GM12878 (cell line): Measurements from ENCODE around the gene PTGES3L. TPM values are rescaled to one million over a fixed set of nuclear protein-coding genes. Genes with fewer than 3 reads are reported as not detected.
A peak's percentile ranks its signal among the peaks of the same experiment; 100 is the strongest.

Experiments used
- BHLHE40 ChIP-seq, 2 experiments: fragments of 450-650 bp in 1 of 2; IDR thresholded peaks; 2 replicates each; pipeline ENCODE4 v1.6.1; 2011 to 2017; ENCODE audit warnings: low read depth in 2 of 2, borderline replicate concordance in 1 of 2, improper control_type of control experiment in 1 of 2, low read length in 1 of 2, mild to moderate bottlenecking in 1 of 2
- CBFB ChIP-seq: IDR thresholded peaks from 2 replicates; pipeline ENCODE4 v1.6.1; 2016; ENCODE audit warnings: antibody characterized with exemption, low read depth
- CTCF ChIP-seq, 3 experiments: IDR thresholded peaks in 2 of 3; conservative IDR thresholded peaks in 1 of 3; 2 replicates each; pipeline ENCODE4 v1.5.1; 2011; ENCODE audit warnings: low read depth in 3 of 3, low read length in 3 of 3, mild to moderate bottlenecking in 3 of 3, control low read depth in 2 of 3, moderate library complexity in 2 of 3, inconsistent platforms in 1 of 3, mixed read lengths in 1 of 3; ENCODE audit not compliant: control insufficient read depth in 2 of 3, insufficient read depth in 1 of 3; ENCODE audit errors: extremely low read depth in 1 of 3
- EED ChIP-seq: sonication (generic); IDR thresholded peaks from 2 replicates; pipeline ENCODE4 v1.6.1; 2016; ENCODE audit warnings: antibody characterized with exemption, low read depth
- EGR1 ChIP-seq, 2 experiments: IDR thresholded peaks; 1 replicate in 1 of 2; 2 replicates in 1 of 2; pipeline ENCODE4 v1.6.1; 2011 to 2012; ENCODE audit warnings: low read depth in 2 of 2, low read length in 2 of 2, borderline replicate concordance in 1 of 2, mild to moderate bottlenecking in 1 of 2, moderate library complexity in 1 of 2
- HDAC6 ChIP-seq: fragments of 200-600 bp; sonication (generic); IDR thresholded peaks from one replicate; pipeline ENCODE4 v1.8.0; 2017; ENCODE audit warnings: antibody characterized with exemption; ENCODE audit not compliant: unreplicated experiment
- IKZF1 ChIP-seq: fragments of 450-650 bp; conservative IDR thresholded peaks from 2 replicates; pipeline ENCODE4 v1.6.1; 2017; ENCODE audit warnings: antibody characterized with exemption, mild to moderate bottlenecking
- IKZF2 ChIP-seq, 2 experiments: fragments of 450-650 bp; IDR thresholded peaks; 2 replicates each; pipeline ENCODE4 v1.6.1; 2017; ENCODE audit warnings: mild to moderate bottlenecking in 2 of 2, moderate library complexity in 2 of 2
- IRF4 ChIP-seq: IDR thresholded peaks from 2 replicates; pipeline ENCODE4 v1.6.1; 2011; ENCODE audit warnings: low read depth, low read length
- LARP7 ChIP-seq: fragments of 450-650 bp; IDR thresholded peaks from 2 replicates; pipeline ENCODE4 v1.6.1; 2017; ENCODE audit warnings: mild to moderate bottlenecking
- MLLT1 ChIP-seq: fragments of 450-650 bp; IDR thresholded peaks from 2 replicates; pipeline ENCODE4 v1.6.1; 2016; ENCODE audit warnings: mild to moderate bottlenecking
- MXI1 ChIP-seq: fragments of 150-350 bp; IDR thresholded peaks from 2 replicates; pipeline ENCODE4 v1.6.1; 2011; ENCODE audit warnings: low read depth, mild to moderate bottlenecking, inconsistent platforms, low read length, improper control_type of control experiment
- MYB ChIP-seq: fragments of 150-350 bp; IDR thresholded peaks from 2 replicates; pipeline ENCODE4 v1.6.1; 2014; ENCODE audit warnings: mild to moderate bottlenecking, low read depth, low read length, borderline replicate concordance
- MYC ChIP-seq: IDR thresholded peaks from 2 replicates; pipeline ENCODE4 v1.6.1; 2011; ENCODE audit warnings: mild to moderate bottlenecking, low read length, moderate library complexity, inconsistent platforms; ENCODE audit not compliant: insufficient read depth, insufficient replicate concordance, insufficient read length, severe bottlenecking
- NBN ChIP-seq: fragments of 450-650 bp; IDR thresholded peaks from 2 replicates; pipeline ENCODE4 v1.6.1; 2016
- POLR2A ChIP-seq: IDR thresholded peaks from 2 replicates; pipeline ENCODE4 v1.6.1; 2011; ENCODE audit warnings: low read depth, mild to moderate bottlenecking, low read length
- POLR2AphosphoS2 ChIP-seq: IDR thresholded peaks from 2 replicates; pipeline ENCODE4 v1.6.1; 2011; ENCODE audit warnings: low read depth, mild to moderate bottlenecking, low read length, improper control_type of control experiment, moderate library complexity
- POU2F2 ChIP-seq: IDR thresholded peaks from 3 replicates; pipeline ENCODE4 v1.6.1; 2011; ENCODE audit warnings: low read depth, mild to moderate bottlenecking, low read length, borderline replicate concordance
- RAD21 ChIP-seq: IDR thresholded peaks from 2 replicates; pipeline ENCODE4 v1.6.1; 2011; ENCODE audit warnings: mild to moderate bottlenecking, low read depth, low read length, moderate library complexity; ENCODE audit not compliant: insufficient read depth
- RUNX3 ChIP-seq: IDR thresholded peaks from 2 replicates; pipeline ENCODE4 v1.6.1; 2012; ENCODE audit warnings: low read length, inconsistent platforms
- SREBF1 ChIP-seq: IDR thresholded peaks from 2 replicates; pipeline ENCODE4 v1.6.1; 2012; ENCODE audit warnings: mild to moderate bottlenecking, low read length
- STAT3 ChIP-seq: IDR thresholded peaks from 2 replicates; pipeline ENCODE4 v1.6.1; 2011; ENCODE audit warnings: low read depth, low read length, improper control_type of control experiment
- YY1 ChIP-seq: IDR thresholded peaks from 2 replicates; pipeline ENCODE4 v1.6.1; 2011; ENCODE audit warnings: low read depth, mild to moderate bottlenecking, low read length
- ZNF384 ChIP-seq: IDR thresholded peaks from 2 replicates; pipeline ENCODE4 v1.6.1; 2012; ENCODE audit warnings: low read depth, mild to moderate bottlenecking, low read length, improper control_type of control experiment, borderline replicate concordance
- polyA plus RNA-seq, 11 experiments: library from polyadenylated mRNA; depleted of rRNA in 4 of 11; unstranded in 6 of 11; stranded (reverse) in 5 of 11; fragments of >200 nt; fragmentation: Nextera tagmentation in 4 of 11; fragmentation: Illumina TruSeq in 1 of 11; extraction: Ambion mirVana in 4 of 11; extraction: Trizol in 1 of 11; gene quantifications; 1 replicate in 1 of 11; 2 replicates in 10 of 11; pipeline versions ENCODE4 v1.2.1 to v1.2.3, GENCODE V29; 2011 to 2016; ENCODE audit warnings: inconsistent platforms in 2 of 11, missing spikeins in 2 of 11, low read depth in 1 of 11
- total RNA-seq, 4 experiments: library from RNA; depleted of rRNA in 3 of 4; stranded (reverse); fragments of >200 nt in 3 of 4; fragmentation: Illumina TruSeq in 1 of 4; extraction: Trizol in 1 of 4; gene quantifications; 2 replicates each; pipeline versions ENCODE4 v1.2.1 to v1.2.3, GENCODE V29; 2013 to 2021
- TF ChIP-seq, protein P1 (sequence below): fragments of 450-650 bp; IDR thresholded peaks from 2 replicates; pipeline ENCODE4 v1.6.1; 2017; ENCODE audit warnings: low read depth, mild to moderate bottlenecking, moderate library complexity

Gene PTGES3L
- total and polyA plus RNA-seq, 10 of the 15 experiments (the other 5 are each of a cell fraction or from before 2014, with no cell fraction given), result 0.11 to 2.3 (median 0.98) TPM

GRCh38 chr17:43006639-43007551, 27.0 kb upstream of the PTGES3L start, which contains the start of gene IFI35 (continued):
- TF ChIP-seq CTCF (IDR thresholded peaks at IDR 0.05 in 2 of 3, conservative IDR thresholded peaks at IDR 0.05 in 1 of 3; ENCODE audit: control insufficient read depth in 2 of 3, extremely low read depth in 1 of 3, insufficient read depth in 1 of 3, low read depth in 3 of 3, low read length in 3 of 3) (peak; percentile 23 to 79 (median 41); a peak in 5 of 6 replicates), POU2F2 (0 out of 3 replicates have a peak, but pooled peaks have one; percentile 38), HDAC6 (no peak), YY1 (peak; percentile 43; the same call in 1 of the 2 replicates), IKZF2 (IDR thresholded peaks at IDR 0.05) (peak in 1 of 2 experiments; percentile 27; a peak in 1 of 4 replicates), RAD21 (peak; percentile 63), ZNF384 (no peak), CBFB (peak; percentile 53; the same call in 1 of the 2 replicates), POLR2A (peak; percentile 80), IRF4 (peak; percentile 38; the same call in 1 of the 2 replicates), MYB (no peak), SREBF1 (no peak), MLLT1 (peak; percentile 79), POLR2AphosphoS2 (peak; percentile 59; the same call in 1 of the 2 replicates), NBN (peak; percentile 39), BHLHE40 (IDR thresholded peaks at IDR 0.05; ENCODE audit: borderline replicate concordance in 1 of 2, low read depth in 2 of 2, low read length in 1 of 2) (peak; percentile 75; a peak in 3 of 4 replicates), MYC (no peak), MXI1 (peak; percentile 89), LARP7 (0 out of 2 replicates have a peak, but pooled peaks have one; percentile 1), EGR1 (IDR thresholded peaks at IDR 0.05; ENCODE audit: borderline replicate concordance in 1 of 2, low read depth in 2 of 2, low read length in 2 of 2) (0 out of 3 replicates have a peak, but pooled peaks of 1 of the 2 experiments have one; percentile 32), EED (0 out of 2 replicates have a peak, but pooled peaks have one; percentile 26), RUNX3 (peak; percentile 62), STAT3 (0 out of 2 replicates have a peak, but pooled peaks have one; percentile 46), IKZF1 (peak; percentile 58)
- TF ChIP-seq, protein P1, sequence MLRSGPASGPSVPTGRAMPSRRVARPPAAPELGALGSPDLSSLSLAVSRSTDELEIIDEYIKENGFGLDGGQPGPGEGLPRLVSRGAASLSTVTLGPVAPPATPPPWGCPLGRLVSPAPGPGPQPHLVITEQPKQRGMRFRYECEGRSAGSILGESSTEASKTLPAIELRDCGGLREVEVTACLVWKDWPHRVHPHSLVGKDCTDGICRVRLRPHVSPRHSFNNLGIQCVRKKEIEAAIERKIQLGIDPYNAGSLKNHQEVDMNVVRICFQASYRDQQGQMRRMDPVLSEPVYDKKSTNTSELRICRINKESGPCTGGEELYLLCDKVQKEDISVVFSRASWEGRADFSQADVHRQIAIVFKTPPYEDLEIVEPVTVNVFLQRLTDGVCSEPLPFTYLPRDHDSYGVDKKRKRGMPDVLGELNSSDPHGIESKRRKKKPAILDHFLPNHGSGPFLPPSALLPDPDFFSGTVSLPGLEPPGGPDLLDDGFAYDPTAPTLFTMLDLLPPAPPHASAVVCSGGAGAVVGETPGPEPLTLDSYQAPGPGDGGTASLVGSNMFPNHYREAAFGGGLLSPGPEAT, result no peak; the same call in none of the 2 replicates
